GM12878 (cell line): Measurements from ENCODE around the gene MYMX. TPM values are rescaled to one million over a fixed set of nuclear protein-coding genes. Genes with fewer than 3 reads are reported as not detected.

Experiments used
- ATAC-seq: fragments of 200-7000 bp; cut with Tn5 transposase; 3 replicates; pipeline ENCODE4 v1.9.1; 2020; ENCODE audit warnings: mild to moderate bottlenecking, moderate library complexity
- BruUV-seq: library from RNA; stranded (reverse); fragments of 400-500 nt; replicated peaks from 2 replicates; lab custom pipeline; 2021; lab: Mats Ljungman, UMichigan
- CTCF ChIA-PET: fragments of 300-600 bp; sonication (Branson Sonifier 250); formaldehyde crosslinking; extraction: SDS; loops from one replicate; lab custom pipeline; 2021; ENCODE audit warnings: inconsistent platforms; lab: Yijun Ruan, JAX
- POLR2A ChIA-PET: fragments of 350-600 bp; formaldehyde crosslinking; extraction: SDS; loops from one replicate; lab custom pipeline; 2021; ENCODE audit warnings: inconsistent platforms; lab: Charles Lee
- RAD21 ChIA-PET: fragments of 300-600 bp; sonication (Branson Sonifier 250); formaldehyde crosslinking; loops from one replicate; lab custom pipeline; 2023; ENCODE audit warnings: antibody characterized with exemption; ENCODE audit not compliant: unreplicated experiment; lab: Charles Lee
- SMC1A ChIA-PET: fragments of 300-600 bp; sonication (Branson Sonifier 250); formaldehyde crosslinking; loops from one replicate; lab custom pipeline; 2023; ENCODE audit not compliant: unreplicated experiment, uncharacterized antibody; lab: Charles Lee
- DNase-seq: peaks from one replicate; pipeline ENCODE4 v3.0.0-alpha.2; 2011; ENCODE audit warnings: low read depth, low spot score
- FAIRE-seq: peaks from 3 replicates; lab custom pipeline; 2011; peaks lifted over from hg19 to GRCh38; lab: Jason Lieb, UNC
- H2AFZ ChIP-seq: 2 replicates; pipeline ENCODE4 v1.6.0; 2011; ENCODE audit warnings: low read depth, low read length, control low read depth; ENCODE audit not compliant: control insufficient read depth
- H3K27ac ChIP-seq: 2 replicates; pipeline ENCODE4 v1.5.1; 2011; ENCODE audit warnings: control low read depth; ENCODE audit not compliant: control insufficient read depth, insufficient read depth
- H3K27me3 ChIP-seq, 2 experiments: replicated peaks in 1 of 2; 2 replicates each; pipeline versions ENCODE4 v1.6.0 to v1.6.1; 2011; ENCODE audit warnings: low read length in 1 of 2; ENCODE audit not compliant: control insufficient read depth in 2 of 2, insufficient read depth in 2 of 2
- H3K36me3 ChIP-seq, 2 experiments: 2 replicates each; pipeline ENCODE4 v1.5.1; 2011; ENCODE audit warnings: low read length in 1 of 2; ENCODE audit not compliant: control insufficient read depth in 2 of 2, insufficient read depth in 2 of 2
- H3K4me1 ChIP-seq: 2 replicates; pipeline ENCODE4 v1.6.1; 2011; ENCODE audit warnings: mild to moderate bottlenecking, low read length, moderate library complexity, mixed read lengths; ENCODE audit not compliant: control insufficient read depth, insufficient read depth
- H3K4me2 ChIP-seq: 2 replicates; pipeline ENCODE4 v1.6.0; 2011; ENCODE audit warnings: control low read depth; ENCODE audit not compliant: control insufficient read depth, insufficient read depth
- H3K4me3 ChIP-seq: fragments of 200-600 bp; sonication (generic); 2 replicates; pipeline ENCODE4 v1.5.1; 2016
- H3K79me2 ChIP-seq: 2 replicates; pipeline ENCODE4 v1.6.0; 2011; ENCODE audit warnings: low read length; ENCODE audit not compliant: control insufficient read depth, insufficient read depth
- H3K9ac ChIP-seq: 2 replicates; pipeline ENCODE4 v1.8.0; 2011; ENCODE audit warnings: low read length, control low read depth, mixed read lengths; ENCODE audit not compliant: control insufficient read depth, insufficient read depth
- H3K9me3 ChIP-seq: replicated peaks from 3 replicates; pipeline ENCODE4 v1.5.1; 2011; ENCODE audit warnings: mild to moderate bottlenecking, low read length; ENCODE audit not compliant: control insufficient read depth, insufficient read depth
- H4K20me1 ChIP-seq: 2 replicates; pipeline ENCODE4 v1.6.0; 2011; ENCODE audit not compliant: control insufficient read depth, insufficient read depth
- CEBPB ChIP-seq, 2 experiments: fragments of 150-350 bp in 1 of 2; IDR thresholded peaks; 2 replicates each; pipeline ENCODE4 v1.6.1; 2012 to 2014; ENCODE audit warnings: low read depth in 2 of 2, low read length in 2 of 2, borderline replicate concordance in 1 of 2, inconsistent platforms in 1 of 2
- CHD4 ChIP-seq: fragments of 200-600 bp; sonication (generic); IDR thresholded peaks from 2 replicates; pipeline ENCODE4 v1.6.1; 2016; ENCODE audit warnings: mild to moderate bottlenecking
- GATAD2B ChIP-seq: fragments of 450-650 bp; conservative IDR thresholded peaks from 2 replicates; pipeline ENCODE4 v1.6.1; 2017; ENCODE audit warnings: low read depth, mild to moderate bottlenecking, moderate library complexity
- POLR2A ChIP-seq: IDR thresholded peaks from 2 replicates; pipeline ENCODE4 v1.6.1; 2011; ENCODE audit warnings: low read depth, mild to moderate bottlenecking, low read length
- POU2F2 ChIP-seq: IDR thresholded peaks from 3 replicates; pipeline ENCODE4 v1.6.1; 2011; ENCODE audit warnings: low read depth, mild to moderate bottlenecking, low read length, borderline replicate concordance
- TCF3 ChIP-seq: IDR thresholded peaks from 2 replicates; pipeline ENCODE4 v1.6.1; 2012; ENCODE audit warnings: low read depth, mild to moderate bottlenecking, low read length, borderline replicate concordance; ENCODE audit not compliant: insufficient read depth
- ZSCAN29 ChIP-seq: fragments of 450-650 bp; IDR thresholded peaks from 2 replicates; pipeline ENCODE4 v1.6.1; 2017; ENCODE audit warnings: mild to moderate bottlenecking, moderate library complexity
- WGBS: methylation state at CpG from one replicate; pipeline ENCODE4 v1.1.6; 2016; ENCODE audit warnings: low lambda C conversion rate; ENCODE audit not compliant: insufficient replicate concordance, insufficient coverage; ENCODE audit errors: missing lambda C conversion rate; 5-methylcytosine and 5-hydroxymethylcytosine counted together
- in situ Hi-C: fragments of 300-500 bp; cut with MboI; formaldehyde crosslinking; loops from 9 replicates; pipeline ENCODE4 v1.14.3; 2018; ENCODE audit warnings: mixed read lengths
- intact Hi-C: fragments of 100-400 bp; cut with micrococcal nuclease; formaldehyde crosslinking; loops from one replicate; pipeline ENCODE4 v1.14.2; 2022; ENCODE audit not compliant: unreplicated experiment
- polyA plus RNA-seq, 11 experiments: library from polyadenylated mRNA; depleted of rRNA in 4 of 11; unstranded in 6 of 11; stranded (reverse) in 5 of 11; fragments of >200 nt; fragmentation: Nextera tagmentation in 4 of 11; fragmentation: Illumina TruSeq in 1 of 11; extraction: Ambion mirVana in 4 of 11; extraction: Trizol in 1 of 11; gene quantifications; 1 replicate in 1 of 11; 2 replicates in 10 of 11; pipeline versions ENCODE4 v1.2.1 to v1.2.3, GENCODE V29; 2011 to 2016; ENCODE audit warnings: inconsistent platforms in 2 of 11, missing spikeins in 2 of 11, low read depth in 1 of 11
- total RNA-seq, 4 experiments: library from RNA; depleted of rRNA in 3 of 4; stranded (reverse); fragments of >200 nt in 3 of 4; fragmentation: Illumina TruSeq in 1 of 4; extraction: Trizol in 1 of 4; gene quantifications; 2 replicates each; pipeline versions ENCODE4 v1.2.1 to v1.2.3, GENCODE V29; 2013 to 2021
- TF ChIP-seq, protein P1 (sequence below): fragments of 450-650 bp; IDR thresholded peaks from 2 replicates; pipeline ENCODE4 v1.6.1; 2016; ENCODE audit warnings: mild to moderate bottlenecking

MYMX gene
- total and polyA plus RNA-seq, 10 of the 15 experiments (the other 5 are each of a cell fraction or from before 2014, with no cell fraction given), result not detected

DNA sequence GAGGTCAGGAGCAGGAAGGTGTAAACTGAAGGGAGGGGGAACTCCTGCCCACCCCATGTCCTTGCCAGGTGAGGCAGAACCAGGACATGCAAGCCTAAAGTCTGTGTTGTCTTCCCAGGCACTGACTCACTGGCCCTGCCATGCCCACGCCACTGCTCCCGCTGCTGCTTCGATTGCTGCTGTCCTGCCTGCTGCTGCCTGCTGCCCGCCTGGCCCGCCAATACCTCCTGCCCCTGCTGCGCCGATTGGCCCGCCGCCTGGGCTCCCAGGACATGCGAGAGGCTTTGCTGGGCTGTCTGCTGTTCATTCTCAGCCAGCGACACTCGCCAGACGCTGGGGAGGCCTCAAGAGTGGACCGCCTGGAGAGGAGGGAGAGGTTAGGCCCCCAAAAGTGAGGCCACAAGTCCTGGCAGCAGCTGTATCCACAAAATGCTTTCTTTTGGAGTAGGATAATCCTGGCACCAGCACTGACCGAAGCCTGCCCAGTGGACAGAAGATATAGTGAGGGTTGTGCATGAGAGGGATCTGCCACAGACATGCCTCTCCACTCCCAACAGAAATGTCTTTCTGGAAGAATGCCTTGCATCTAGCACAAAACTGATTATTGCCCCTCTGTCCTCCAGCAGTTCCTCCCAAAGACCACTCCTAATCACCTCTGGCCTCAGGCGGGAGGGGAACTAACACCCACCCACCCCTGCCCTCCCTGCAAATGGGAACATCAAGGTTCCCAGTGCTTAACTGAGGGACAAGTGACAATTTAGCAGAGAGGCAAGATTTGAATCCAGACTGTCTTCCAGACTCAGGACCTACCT is 812 bp downstream of the MYMX start:
- Histone ChIP-seq H4K20me1 (no peaks in the 10 kb centered on the region), H3K27me3 (no peaks in the 10 kb centered on the region), H3K4me1 (peaks cover 27% of the 10 kb centered on the region), H3K9ac (no peak overlapping the region), H3K79me2 (no peaks in the 10 kb centered on the region), H2AFZ (no peak overlapping the region), H3K36me3 (no peaks in the 10 kb centered on the region), H3K4me3 (no peak overlapping the region), H3K9me3 (no peaks in the 10 kb centered on the region), H3K4me2 (peak overlapping the region; percentile 78; the same call in 1 of the 2 replicates), H3K27ac (no peak overlapping the region; the same call in 1 of the 2 replicates)
- DNase-seq (no peak), ATAC-seq (no peak), FAIRE-seq (no peak)
- ChIA-PET CTCF (interaction anchor here (0.8 to 4.2 kb wide), 4 partner anchors 18 to 95 kb away, joined by 3 to 22 read pairs (median 4); partner anchors contain the start of genes AARS2 and HSP90AB1), RAD21 (interaction anchor here (1.3 to 3.1 kb wide), 3 partner anchors 29 to 217 kb away, joined by 3 to 14 read pairs (median 12); partner anchors contain the start of gene HSP90AB1), POLR2A (interaction anchor here (1.1 to 7.0 kb wide), 4 partner anchors 28 to 45 kb away, joined by 4 to 63 read pairs (median 11); partner anchors contain the start of gene HSP90AB1), SMC1A (interaction anchor here (0.9 to 1.1 kb wide), 2 partner anchors 18 to 51 kb away, joined by 3 read pairs; no protein-coding TSS in a partner anchor)
- BruUV-seq, result no TSS peak
- no peak for TF ChIP-seq CEBPB (IDR thresholded peaks at IDR 0.05; ENCODE audit: borderline replicate concordance in 1 of 2, low read depth in 2 of 2, low read length in 2 of 2)
- no peak for TF ChIP-seq GATAD2B
- no peak for TF ChIP-seq TCF3
- TF ChIP-seq ZSCAN29, result no peak
- no peak for TF ChIP-seq POU2F2
- no peak for TF ChIP-seq POLR2A
- TF ChIP-seq CHD4, result no peak
- TF ChIP-seq, protein P1, sequence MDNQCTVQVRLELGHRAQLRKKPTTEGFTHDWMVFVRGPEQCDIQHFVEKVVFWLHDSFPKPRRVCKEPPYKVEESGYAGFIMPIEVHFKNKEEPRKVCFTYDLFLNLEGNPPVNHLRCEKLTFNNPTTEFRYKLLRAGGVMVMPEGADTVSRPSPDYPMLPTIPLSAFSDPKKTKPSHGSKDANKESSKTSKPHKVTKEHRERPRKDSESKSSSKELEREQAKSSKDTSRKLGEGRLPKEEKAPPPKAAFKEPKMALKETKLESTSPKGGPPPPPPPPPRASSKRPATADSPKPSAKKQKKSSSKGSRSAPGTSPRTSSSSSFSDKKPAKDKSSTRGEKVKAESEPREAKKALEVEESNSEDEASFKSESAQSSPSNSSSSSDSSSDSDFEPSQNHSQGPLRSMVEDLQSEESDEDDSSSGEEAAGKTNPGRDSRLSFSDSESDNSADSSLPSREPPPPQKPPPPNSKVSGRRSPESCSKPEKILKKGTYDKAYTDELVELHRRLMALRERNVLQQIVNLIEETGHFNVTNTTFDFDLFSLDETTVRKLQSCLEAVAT, result 0 out of 2 replicates have a peak, but pooled peaks have one; percentile 27
- intact Hi-C loops (loop anchor here (2.0 kb wide), 1 partner anchor 41 kb away; no protein-coding TSS in a partner anchor), in situ Hi-C loops (no loop called here)
- WGBS, result 95% methylated on average over 14 of the region's 16 CpGs
